Thyroid gland (tissue), 4 donors: ENCODE measurements around the gene CCDC81.

Source experiments
- CTCF ChIP-seq, 6 experiments: fragments of 200-600 bp in 3 of 6; fragments of 450-650 bp in 3 of 6; sonication (generic) in 3 of 6; IDR thresholded peaks; one replicate each; pipeline ENCODE4 v1.5.1; 2016 to 2019; ENCODE audit warnings: antibody characterized with exemption in 6 of 6, mild to moderate bottlenecking in 2 of 6, inconsistent platforms in 1 of 6, moderate library complexity in 1 of 6
- POLR2A ChIP-seq, 2 donors: fragments of 450-650 bp; IDR thresholded peaks; one replicate each; pipeline ENCODE4 v1.6.1; 2017; ENCODE audit warnings: antibody characterized with exemption in 2 of 2, mild to moderate bottlenecking in 2 of 2, moderate library complexity in 1 of 2

- TF ChIP-seq POLR2A (IDR thresholded peaks at IDR 0.05) (no peak), CTCF (IDR thresholded peaks at IDR 0.05) (peak in 3 of 6 experiments; percentile 23 to 25 (median 24))
Observed at GRCh38 chr11:86360775-86361395, 13.8 kb upstream of the CCDC81 start.
